ENCODE data around the gene TBC1D22A. TPM values are rescaled to one million over a fixed set of nuclear protein-coding genes. Genes with fewer than 3 reads are reported as not detected.

Gene TBC1D22A
- total RNA-seq, 1 donor from 2014 or later = 10.6 TPM

GRCh38 chr22:46896166-46896565, 133.7 kb downstream of the TBC1D22A start:
- Histone ChIP-seq H3K79me2 (ENCODE audit: low read depth) (no peaks in the 10 kb centered on the region), H3K4me2 (no peak overlapping the region), H3K36me3 (no peaks in the 10 kb centered on the region), H3K27me3 (no peaks in the 10 kb centered on the region), H3K9me3 (ENCODE audit: low read depth) (no peaks in the 10 kb centered on the region), H3K9ac (no peak overlapping the region), H3K4me1 (no peaks in the 10 kb centered on the region), H4K20me1 (ENCODE audit: low read depth) (no peaks in the 10 kb centered on the region), H3F3A (ENCODE audit: low read depth) (no peaks in the 10 kb centered on the region), H3K4me3 (no peak overlapping the region), H2AFZ (replicated peaks) (no peak overlapping the region), H3K27ac (no peak overlapping the region)
- H3K4me1 Mint-ChIP-seq = no peaks in the 10 kb centered on the region
- H3K9me3 Mint-ChIP-seq = no peaks in the 10 kb centered on the region
- H3K27ac Mint-ChIP-seq = no peak overlapping the region
- H3K36me3 Mint-ChIP-seq = peaks cover 15% of the 10 kb centered on the region
- no peak for DNase-seq (ENCODE audit: low spot score)
- no peak overlapping the region for H3K4me3 Mint-ChIP-seq
- TF ChIP-seq EZH2 (IDR thresholded peaks at IDR 0.05) (no peak), CTCF (IDR thresholded peaks at IDR 0.05) (no peak), EZH2phosphoT487 (IDR thresholded peaks at IDR 0.05) (no peak)
- no peaks in the 10 kb centered on the region for H3K27me3 Mint-ChIP-seq (ENCODE audit: insufficient read depth, low read depth)

- Histone ChIP-seq H3K4me2 (no peak overlapping the region), H3K79me2 (ENCODE audit: low read depth) (no peaks in the 10 kb centered on the region), H2AFZ (replicated peaks) (no peak overlapping the region), H3K36me3 (no peaks in the 10 kb centered on the region), H4K20me1 (ENCODE audit: low read depth) (no peaks in the 10 kb centered on the region), H3K9me3 (ENCODE audit: low read depth) (no peaks in the 10 kb centered on the region), H3K27me3 (no peaks in the 10 kb centered on the region), H3K4me3 (no peak overlapping the region), H3K4me1 (no peaks in the 10 kb centered on the region), H3K27ac (no peak overlapping the region), H3F3A (ENCODE audit: low read depth) (no peaks in the 10 kb centered on the region), H3K9ac (no peak overlapping the region)
- TF ChIP-seq EZH2 (IDR thresholded peaks at IDR 0.05) (no peak), EZH2phosphoT487 (IDR thresholded peaks at IDR 0.05) (no peak), CTCF (IDR thresholded peaks at IDR 0.05) (no peak)
- no peaks in the 10 kb centered on the region for H3K27me3 Mint-ChIP-seq (ENCODE audit: insufficient read depth, low read depth)
- H3K36me3 Mint-ChIP-seq = peaks cover 15% of the 10 kb centered on the region
- H3K9me3 Mint-ChIP-seq = no peaks in the 10 kb centered on the region
- DNase-seq (ENCODE audit: low spot score) = no peak
- no peak overlapping the region for H3K4me3 Mint-ChIP-seq
- H3K27ac Mint-ChIP-seq = no peak overlapping the region
- H3K4me1 Mint-ChIP-seq = no peaks in the 10 kb centered on the region
Observed at GRCh38 chr22:46896568-46897245, 134.3 kb downstream of the TBC1D22A start.

GRCh38 chr22:46897246-46897623, 134.8 kb downstream of the TBC1D22A start:
- Histone ChIP-seq H3K79me2 (ENCODE audit: low read depth) (no peaks in the 10 kb centered on the region), H3K4me2 (no peak overlapping the region), H3K27ac (no peak overlapping the region), H3K9me3 (ENCODE audit: low read depth) (no peaks in the 10 kb centered on the region), H3F3A (ENCODE audit: low read depth) (no peaks in the 10 kb centered on the region), H2AFZ (replicated peaks) (no peak overlapping the region), H3K4me1 (no peaks in the 10 kb centered on the region), H3K27me3 (no peaks in the 10 kb centered on the region), H4K20me1 (ENCODE audit: low read depth) (no peaks in the 10 kb centered on the region), H3K36me3 (no peaks in the 10 kb centered on the region), H3K9ac (no peak overlapping the region), H3K4me3 (no peak overlapping the region)
- Mint-ChIP-seq H3K4me1 (no peaks in the 10 kb centered on the region), H3K36me3 (peaks cover 15% of the 10 kb centered on the region), H3K27me3 (ENCODE audit: insufficient read depth, low read depth) (no peaks in the 10 kb centered on the region), H3K4me3 (no peak overlapping the region), H3K27ac (no peak overlapping the region), H3K9me3 (no peaks in the 10 kb centered on the region)
- no peak for DNase-seq (ENCODE audit: low spot score)
- TF ChIP-seq EZH2phosphoT487 (IDR thresholded peaks at IDR 0.05) = no peak
- TF ChIP-seq CTCF (IDR thresholded peaks at IDR 0.05) = no peak
- no peak for TF ChIP-seq EZH2 (IDR thresholded peaks at IDR 0.05)

Data from neural progenitor cell (in vitro differentiated cells).